A673 (cell line): Measurements from ENCODE around the gene OR52K1. TPM values are rescaled to one million over a fixed set of nuclear protein-coding genes. Genes with fewer than 3 reads are reported as not detected.
"Not testable (repeated sequence)": the region's sequence is repeated elsewhere in the genome, so short reads cannot be mapped to it uniquely, and the experiment has no call there.

Experiments
- BruUV-seq: library from RNA; stranded (reverse); fragments of 400-500 nt; replicated peaks from 2 replicates; lab custom pipeline; 2021; lab: Mats Ljungman, UMichigan
- CTCF ChIA-PET: fragments of 300-600 bp; sonication (Branson Sonifier 250); formaldehyde crosslinking; loops from one replicate; lab custom pipeline; 2022; ENCODE audit warnings: antibody characterized with exemption; lab: Charles Lee
- POLR2A ChIA-PET: fragments of 300-600 bp; sonication (Branson Sonifier 250); formaldehyde crosslinking; loops from one replicate; lab custom pipeline; 2022; ENCODE audit warnings: antibody characterized with exemption; ENCODE audit not compliant: low non-redundant PET; lab: Charles Lee
- DNase-seq: peaks from one replicate; pipeline ENCODE4 v3.0.0-alpha.2; 2015; ENCODE audit warnings: low spot score
- H3K27ac ChIP-seq: fragments of 200-600 bp; sonication (generic); 2 replicates; pipeline ENCODE4 v1.5.1; 2016; ENCODE audit warnings: mixed run types, low read depth, mild to moderate bottlenecking, mixed read lengths, antibody characterized with exemption, low read length; ENCODE audit not compliant: poor library complexity, severe bottlenecking
- H3K27me3 ChIP-seq: fragments of 200-600 bp; sonication (generic); replicated peaks from 2 replicates; pipeline ENCODE4 v1.6.1; 2017; ENCODE audit warnings: mixed run types, low read depth, mild to moderate bottlenecking, mixed read lengths, antibody characterized with exemption, low read length; ENCODE audit not compliant: insufficient read depth, poor library complexity
- H3K36me3 ChIP-seq: fragments of 200-600 bp; sonication (generic); 2 replicates; pipeline ENCODE4 v1.6.1; 2016; ENCODE audit warnings: mixed run types, mild to moderate bottlenecking, mixed read lengths, antibody characterized with exemption, low read length; ENCODE audit not compliant: insufficient read depth, poor library complexity, severe bottlenecking
- H3K4me1 ChIP-seq: fragments of 200-600 bp; sonication (generic); 2 replicates; pipeline ENCODE4 v1.6.1; 2017; ENCODE audit warnings: mixed run types, mild to moderate bottlenecking, mixed read lengths, antibody characterized with exemption, low read length; ENCODE audit not compliant: insufficient read depth, poor library complexity, severe bottlenecking
- H3K4me3 ChIP-seq: fragments of 200-600 bp; sonication (generic); 2 replicates; pipeline ENCODE4 v1.5.1; 2016; ENCODE audit warnings: low read depth, mixed run types, mild to moderate bottlenecking, mixed read lengths, low read length; ENCODE audit not compliant: poor library complexity, severe bottlenecking
- H3K9me3 ChIP-seq: fragments of 200-600 bp; sonication (generic); 2 replicates; pipeline ENCODE4 v1.6.1; 2016; ENCODE audit warnings: mixed run types, low read depth, mild to moderate bottlenecking, mixed read lengths, antibody characterized with exemption, low read length; ENCODE audit not compliant: poor library complexity, severe bottlenecking
- EZH2 ChIP-seq: fragments of 200-600 bp; sonication (generic); IDR thresholded peaks from 2 replicates; pipeline ENCODE4 v1.6.1; 2017; ENCODE audit warnings: borderline replicate concordance, low read depth, mild to moderate bottlenecking, mixed read lengths, antibody characterized with exemption, low read length; ENCODE audit not compliant: poor library complexity, severe bottlenecking
- intact Hi-C: fragments of 100-400 bp; cut with micrococcal nuclease; formaldehyde crosslinking; loops from one replicate; pipeline ENCODE4 v1.10.0; 2022; ENCODE audit not compliant: unreplicated experiment
- total RNA-seq: library from RNA; stranded (reverse); gene quantifications from 2 replicates; pipeline ENCODE4 v1.2.3, GENCODE V29; 2021
- TF ChIP-seq, protein P1 (sequence below): fragments of 300-800, 200-600 bp; sonication (generic); conservative IDR thresholded peaks from 2 replicates; pipeline ENCODE4 v1.5.1; 2017; ENCODE audit warnings: low read depth, mild to moderate bottlenecking, antibody characterized with exemption, low read length, moderate library complexity, mixed read lengths

The OR52K1 gene
- total RNA-seq, 1 experiment from 2014 or later: not detected

DNA sequence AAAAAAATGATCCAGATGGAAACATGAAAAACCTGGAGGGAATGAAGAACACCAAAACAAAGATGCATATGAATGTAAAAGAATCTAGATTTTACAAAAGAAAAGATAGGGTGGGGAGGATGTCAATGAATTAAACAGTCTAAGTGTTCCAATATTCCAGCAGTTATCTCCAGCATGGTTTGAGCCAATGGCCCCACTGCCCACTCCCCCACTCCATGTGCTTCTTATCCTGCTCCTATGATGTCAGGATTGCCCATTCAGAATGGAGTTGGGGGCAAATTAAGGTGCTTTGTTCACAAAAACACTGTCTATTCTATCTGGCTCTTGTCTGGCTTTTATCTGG, 1.2 kb upstream of the OR52K1 start:
- Histone ChIP-seq H3K27me3 (no peaks in the 10 kb centered on the region), H3K36me3 (no peaks in the 10 kb centered on the region), H3K4me1 (no peaks in the 10 kb centered on the region), H3K9me3 (no peaks in the 10 kb centered on the region), H3K4me3 (no peak overlapping the region), H3K27ac (no peak overlapping the region)
- ChIA-PET CTCF (no interaction called here), POLR2A (no interaction called here)
- no TSS peak for BruUV-seq
- intact Hi-C loops: no loop called here
- DNase-seq: no peak
- no peak for TF ChIP-seq EZH2
- TF ChIP-seq, protein P1, sequence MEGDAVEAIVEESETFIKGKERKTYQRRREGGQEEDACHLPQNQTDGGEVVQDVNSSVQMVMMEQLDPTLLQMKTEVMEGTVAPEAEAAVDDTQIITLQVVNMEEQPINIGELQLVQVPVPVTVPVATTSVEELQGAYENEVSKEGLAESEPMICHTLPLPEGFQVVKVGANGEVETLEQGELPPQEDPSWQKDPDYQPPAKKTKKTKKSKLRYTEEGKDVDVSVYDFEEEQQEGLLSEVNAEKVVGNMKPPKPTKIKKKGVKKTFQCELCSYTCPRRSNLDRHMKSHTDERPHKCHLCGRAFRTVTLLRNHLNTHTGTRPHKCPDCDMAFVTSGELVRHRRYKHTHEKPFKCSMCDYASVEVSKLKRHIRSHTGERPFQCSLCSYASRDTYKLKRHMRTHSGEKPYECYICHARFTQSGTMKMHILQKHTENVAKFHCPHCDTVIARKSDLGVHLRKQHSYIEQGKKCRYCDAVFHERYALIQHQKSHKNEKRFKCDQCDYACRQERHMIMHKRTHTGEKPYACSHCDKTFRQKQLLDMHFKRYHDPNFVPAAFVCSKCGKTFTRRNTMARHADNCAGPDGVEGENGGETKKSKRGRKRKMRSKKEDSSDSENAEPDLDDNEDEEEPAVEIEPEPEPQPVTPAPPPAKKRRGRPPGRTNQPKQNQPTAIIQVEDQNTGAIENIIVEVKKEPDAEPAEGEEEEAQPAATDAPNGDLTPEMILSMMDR: no peak

DNA sequence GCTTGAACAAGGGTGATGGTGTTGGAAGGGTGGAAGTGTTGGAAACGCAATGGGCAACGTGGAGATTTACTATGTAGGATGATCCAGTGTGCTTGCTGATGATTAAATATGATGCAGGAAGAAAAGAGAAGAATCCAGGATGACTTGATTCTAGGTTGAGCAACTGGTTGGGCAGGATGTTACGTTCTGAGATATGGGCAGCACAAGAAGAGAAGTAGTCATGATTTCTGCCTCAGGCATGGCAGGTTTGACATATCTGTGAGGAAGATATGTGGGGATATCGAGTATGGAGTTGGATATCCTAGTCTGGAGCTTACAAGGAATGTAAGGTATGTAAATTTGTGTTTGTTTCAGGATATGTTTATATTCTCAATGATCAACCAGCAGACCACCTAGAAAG, 1.9 kb downstream of the OR52K1 start:
- H3K9me3 ChIP-seq: no peaks in the 10 kb centered on the region
- POLR2A ChIA-PET: no interaction called here
- no peak for DNase-seq
- intact Hi-C loops: no loop called here
- peaks cover 9% of the 10 kb centered on the region for H3K27me3 ChIP-seq
- TF ChIP-seq, protein P1: no peak
- TF ChIP-seq EZH2: no peak
- no TSS peak for BruUV-seq
- no peaks in the 10 kb centered on the region for H3K36me3 ChIP-seq
- H3K27ac ChIP-seq: no peak overlapping the region
- H3K4me1 ChIP-seq: no peaks in the 10 kb centered on the region
- CTCF ChIA-PET: no interaction called here
- no peak overlapping the region for H3K4me3 ChIP-seq

DNA sequence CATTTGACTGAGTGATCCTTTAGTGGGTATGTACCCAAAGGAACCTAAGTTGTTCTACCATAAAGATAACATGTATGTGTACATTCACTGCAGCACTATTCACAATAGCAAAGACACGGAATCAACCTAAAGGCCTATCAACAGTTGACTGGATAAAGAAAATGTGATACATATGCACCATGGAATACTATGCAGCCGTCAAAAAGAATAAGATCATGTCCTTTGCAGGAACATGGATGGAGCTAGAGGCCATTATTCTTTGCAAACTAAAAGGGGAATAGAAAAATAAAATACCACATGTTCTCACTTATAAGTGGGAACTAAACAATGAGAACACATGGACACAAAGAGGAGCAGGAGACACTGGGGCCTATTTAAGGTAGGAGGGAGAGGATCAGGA, 9.0 kb downstream of the OR52K1 start:
- intact Hi-C loops: not testable (repeated sequence)

DNA sequence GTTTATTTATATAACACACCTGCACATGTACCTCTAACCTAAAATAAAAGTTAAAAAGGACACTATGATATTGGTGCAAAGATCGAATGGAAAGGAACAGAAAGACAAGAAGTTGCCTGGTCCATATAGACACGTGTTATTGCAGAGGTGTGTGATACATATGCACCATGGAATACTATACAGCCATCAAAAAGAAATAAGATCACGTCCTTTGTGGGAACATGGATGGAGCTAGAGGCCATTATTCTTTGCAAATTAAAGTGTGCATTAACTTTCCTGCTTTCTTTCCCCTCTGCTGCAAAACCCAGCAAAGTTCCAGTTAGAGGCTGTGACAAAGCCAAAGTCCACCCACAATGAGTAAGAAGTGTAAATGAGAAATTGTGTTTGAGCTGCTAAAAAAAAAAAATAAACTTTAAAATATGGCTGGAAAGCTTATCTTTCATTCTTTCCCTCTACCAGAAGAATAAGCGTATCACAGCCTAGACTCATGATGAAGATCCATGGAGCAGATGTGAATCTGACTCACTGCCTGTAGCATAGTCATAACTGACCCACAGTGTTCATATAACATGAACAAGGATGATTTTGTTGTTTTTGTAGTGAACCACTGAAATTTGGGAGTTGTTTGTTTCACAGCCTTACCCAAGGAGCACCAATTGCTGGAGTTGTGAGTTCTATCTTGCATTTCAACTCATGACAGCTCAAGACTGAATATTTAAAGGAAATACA, 9.6 kb downstream of the OR52K1 start:
- no peak for DNase-seq
- CTCF ChIA-PET: interaction anchor here (1.3 kb wide), 1 partner anchor 304 kb away, joined by 5 read pairs; no protein-coding TSS in a partner anchor
- intact Hi-C loops: no loop called here
- no peaks in the 10 kb centered on the region for H3K36me3 ChIP-seq
- peaks cover 33% of the 10 kb centered on the region for H3K27me3 ChIP-seq
- no peaks in the 10 kb centered on the region for H3K9me3 ChIP-seq
- H3K27ac ChIP-seq: no peak overlapping the region
- BruUV-seq: no TSS peak
- POLR2A ChIA-PET: no interaction called here
- TF ChIP-seq, protein P1: no peak
- TF ChIP-seq EZH2: no peak
- H3K4me3 ChIP-seq: no peak overlapping the region
- H3K4me1 ChIP-seq: no peaks in the 10 kb centered on the region

More for the DNA sequence above, 9.0 kb downstream of the OR52K1 start:
- H3K9me3 ChIP-seq, POLR2A ChIA-PET, BruUV-seq, DNase-seq, H3K27ac ChIP-seq, H3K4me3 ChIP-seq, H3K36me3 ChIP-seq, H3K4me1 ChIP-seq, CTCF ChIA-PET: not testable (repeated sequence)
- peaks cover 33% of the 10 kb centered on the region for H3K27me3 ChIP-seq
